Right atrium auricular region (tissue), 2 donors: ENCODE measurements around the gene PRR5L. TPM values are rescaled to one million over a fixed set of nuclear protein-coding genes. Genes with fewer than 3 reads are reported as not detected.

Experiments used
- DNase-seq: peaks from one replicate; pipeline ENCODE4 v3.0.0-alpha.2; 2019; ENCODE audit warnings: low spot score
- H3K27ac ChIP-seq, 2 donors: fragments of 200-600 bp; sonication (generic); 1 replicate in 1 of 2; 2 replicates in 1 of 2; pipeline ENCODE4 v1.5.1; 2016 to 2019
- H3K27me3 ChIP-seq, 2 donors: fragments of 200-600 bp; sonication (generic); one replicate each; pipeline versions ENCODE4 v1.5.1 to v1.6.0; 2017 to 2019
- H3K36me3 ChIP-seq: fragments of 200-600 bp; sonication (generic); one replicate; pipeline ENCODE4 v1.5.1; 2016
- H3K4me1 ChIP-seq, 2 donors: fragments of 200-600 bp; sonication (generic); one replicate each; pipeline versions ENCODE4 v1.5.1 to v1.6.0; 2017 to 2019
- H3K4me3 ChIP-seq, 2 donors: fragments of 200-600 bp; sonication (generic); 1 replicate in 1 of 2; 2 replicates in 1 of 2; pipeline ENCODE4 v1.5.1; 2017 to 2019; ENCODE audit warnings: mild to moderate bottlenecking in 1 of 2, moderate library complexity in 1 of 2
- H3K9me3 ChIP-seq, 2 donors: fragments of 200-600 bp; sonication (generic); one replicate each; pipeline ENCODE4 v1.5.1; 2019
- CTCF ChIP-seq, 2 donors: fragments of 200-600 bp; sonication (generic); IDR thresholded peaks; one replicate each; pipeline ENCODE4 v1.5.1; 2019; ENCODE audit warnings: antibody characterized with exemption in 2 of 2
- total RNA-seq, 2 donors: library from RNA; depleted of rRNA; stranded (reverse); fragments of >200 nt; gene quantifications; one replicate each; pipeline ENCODE4 v1.1.0, GENCODE V29; 2016

Gene PRR5L
- total RNA-seq, 2 donors from 2014 or later = 1.3 to 6.8 TPM

- Histone ChIP-seq H3K9me3 (no peaks in the 10 kb centered on the region), H3K4me1 (peaks cover 0 to 9% of the 10 kb centered on the region in 2 donors), H3K4me3 (peak overlapping the region; percentile 53 to 68), H3K36me3 (no peaks in the 10 kb centered on the region), H3K27me3 (no peaks in the 10 kb centered on the region), H3K27ac (peak overlapping the region; percentile 43 to 61)
- DNase-seq = no peak
- TF ChIP-seq CTCF (IDR thresholded peaks at IDR 0.05) = no peak
These were observed 81.9 kb downstream of the PRR5L start for GRCh38 chr11:36377759-36378564.

- DNase-seq = no peak
- no peak overlapping the region for H3K4me3 ChIP-seq
- H3K27ac ChIP-seq = no peak overlapping the region
- H3K27me3 ChIP-seq = no peaks in the 10 kb centered on the region
- no peak for TF ChIP-seq CTCF (IDR thresholded peaks at IDR 0.05)
- H3K9me3 ChIP-seq = no peaks in the 10 kb centered on the region
- H3K4me1 ChIP-seq = peaks cover 0 to 9% of the 10 kb centered on the region in 2 donors
- no peaks in the 10 kb centered on the region for H3K36me3 ChIP-seq
These were observed 83.6 kb downstream of the PRR5L start for GRCh38 chr11:36379653-36380052.

- no peak overlapping the region for H3K27ac ChIP-seq
- peaks cover 0 to 9% of the 10 kb centered on the region in 2 donors for H3K4me1 ChIP-seq
- no peak overlapping the region for H3K4me3 ChIP-seq
- no peaks in the 10 kb centered on the region for H3K9me3 ChIP-seq
- TF ChIP-seq CTCF (IDR thresholded peaks at IDR 0.05) = no peak
- no peaks in the 10 kb centered on the region for H3K36me3 ChIP-seq
- no peaks in the 10 kb centered on the region for H3K27me3 ChIP-seq
- no peak for DNase-seq
These were observed 84.4 kb downstream of the PRR5L start for GRCh38 chr11:36380296-36381014.

GRCh38 chr11:36381015-36381360 lies 84.9 kb downstream of the PRR5L start:
- no peak overlapping the region for H3K27ac ChIP-seq
- H3K9me3 ChIP-seq = no peaks in the 10 kb centered on the region
- peaks cover 0 to 9% of the 10 kb centered on the region in 2 donors for H3K4me1 ChIP-seq
- no peaks in the 10 kb centered on the region for H3K36me3 ChIP-seq
- no peak for TF ChIP-seq CTCF (IDR thresholded peaks at IDR 0.05)
- no peak overlapping the region for H3K4me3 ChIP-seq
- H3K27me3 ChIP-seq = no peaks in the 10 kb centered on the region
- DNase-seq = no peak

- Histone ChIP-seq H3K27me3 (no peaks in the 10 kb centered on the region), H3K9me3 (no peaks in the 10 kb centered on the region), H3K4me3 (no peak overlapping the region), H3K27ac (no peak overlapping the region), H3K4me1 (no peaks in the 10 kb centered on the region), H3K36me3 (no peaks in the 10 kb centered on the region)
- no peak for TF ChIP-seq CTCF (IDR thresholded peaks at IDR 0.05)
- DNase-seq = no peak
These were observed 87.1 kb downstream of the PRR5L start for GRCh38 chr11:36383195-36383594.
